ENCODE results near the gene GGTLC2. TPM values are rescaled to one million over a fixed set of nuclear protein-coding genes. Genes with fewer than 3 reads are reported as not detected.
"Not testable (repeated sequence)": the region's sequence is repeated elsewhere in the genome, so short reads cannot be mapped to it uniquely, and the experiment has no call there.

Gene GGTLC2
- total RNA-seq, 1 donor from 2014 or later = not detected

DNA sequence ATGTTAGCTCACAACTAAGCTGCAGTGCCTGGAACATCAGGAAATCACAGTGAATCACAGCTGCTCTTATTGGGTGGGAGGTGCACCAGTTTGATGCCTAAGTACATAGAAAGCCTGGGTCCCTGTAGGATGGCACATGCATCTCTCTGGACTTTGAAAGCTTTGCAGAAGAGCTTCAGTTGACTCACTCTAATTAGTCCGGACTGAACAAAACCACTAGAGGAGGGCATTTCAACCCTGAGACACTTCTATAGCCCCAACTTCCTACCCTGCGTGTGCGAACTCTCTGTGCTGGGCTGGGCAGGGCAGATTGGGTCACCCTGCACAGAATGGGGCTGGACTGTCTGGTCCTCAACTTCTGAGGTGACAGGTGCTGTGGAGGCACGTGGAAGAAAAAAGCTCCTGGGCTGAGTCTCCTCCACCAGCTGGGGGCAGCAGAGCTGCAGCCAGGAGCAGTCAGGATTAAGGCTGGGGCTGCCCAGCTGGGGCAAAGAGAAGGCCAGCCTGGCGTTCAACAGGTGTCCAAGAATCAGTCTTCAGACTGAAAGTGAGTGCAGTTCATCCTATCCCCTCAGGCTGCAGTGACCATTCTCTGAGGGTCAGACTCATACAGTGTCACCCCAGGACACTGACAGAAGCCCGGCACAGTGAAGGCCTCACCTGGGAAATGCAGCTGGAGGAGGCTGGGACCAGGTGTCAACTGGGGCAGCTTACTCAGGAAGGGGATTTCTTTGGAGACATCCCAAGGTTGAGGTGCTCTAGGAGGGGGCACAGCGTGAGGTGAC, 22.1 kb downstream of the GGTLC2 start:
- no peak for DNase-seq (ENCODE audit: low spot score in 2 of 2)
- FAIRE-seq = no peak

DNA sequence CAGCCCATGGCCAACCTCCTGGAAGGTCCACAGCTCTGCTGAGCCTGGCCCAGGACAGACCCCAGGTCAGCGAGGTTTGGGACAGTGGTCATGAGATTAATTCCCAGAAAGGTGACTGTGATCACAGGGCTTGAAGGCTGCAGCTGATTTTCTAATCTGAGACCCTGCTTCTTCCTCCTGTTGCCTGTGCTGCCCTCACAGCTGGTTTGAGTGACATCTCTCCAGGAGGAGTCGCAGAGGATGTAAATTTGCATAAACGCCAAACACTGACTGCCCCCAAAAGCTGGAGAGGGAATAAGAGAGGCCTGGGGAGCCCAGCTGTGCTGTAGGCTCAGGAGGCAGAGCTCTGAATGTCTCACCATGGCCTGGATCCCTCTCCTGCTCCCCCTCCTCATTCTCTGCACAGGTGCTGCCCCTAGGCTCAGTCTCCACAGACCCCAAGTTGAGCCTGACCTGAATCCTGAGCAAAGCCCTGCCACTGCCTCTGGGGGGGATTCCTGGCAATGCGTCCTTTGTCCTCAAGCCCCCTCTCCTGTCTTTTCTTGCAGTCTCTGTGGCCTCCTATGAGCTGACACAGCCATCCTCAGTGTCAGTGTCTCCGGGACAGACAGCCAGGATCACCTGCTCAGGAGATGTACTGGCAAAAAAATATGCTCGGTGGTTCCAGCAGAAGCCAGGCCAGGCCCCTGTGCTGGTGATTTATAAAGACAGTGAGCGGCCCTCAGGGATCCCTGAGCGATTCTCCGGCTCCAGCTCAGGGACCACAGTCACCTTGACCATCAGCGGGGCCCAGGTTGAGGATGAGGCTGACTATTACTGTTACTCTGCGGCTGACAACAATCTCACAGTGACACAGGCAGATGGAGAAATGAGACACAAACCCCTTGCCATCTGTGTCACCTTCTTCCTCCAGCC, 23.8 kb downstream of the GGTLC2 start:
- DNase-seq (ENCODE audit: low spot score in 2 of 2) (no peak), FAIRE-seq (no peak)

DNA sequence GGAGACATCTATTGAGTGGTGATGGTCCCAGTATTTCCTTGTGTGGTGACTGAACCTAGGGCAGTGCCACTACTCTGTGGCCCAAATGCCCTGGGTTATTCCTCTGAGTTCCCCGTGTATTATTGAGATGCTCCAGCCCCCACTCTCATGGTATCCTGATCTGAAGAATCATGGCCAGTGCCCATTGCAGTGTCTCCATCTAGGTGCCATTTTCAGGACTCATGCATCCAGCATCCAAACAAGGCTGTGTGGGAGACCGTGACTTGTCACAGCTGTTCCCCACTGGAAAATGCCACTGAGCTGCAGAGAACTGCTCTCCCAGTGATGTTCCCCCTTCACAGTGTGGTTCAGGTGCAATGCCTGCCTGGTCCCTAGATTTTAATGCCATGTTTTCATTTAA, 24.7 kb downstream of the GGTLC2 start:
- FAIRE-seq (no peak), DNase-seq (ENCODE audit: low spot score in 2 of 2) (no peak)

DNA sequence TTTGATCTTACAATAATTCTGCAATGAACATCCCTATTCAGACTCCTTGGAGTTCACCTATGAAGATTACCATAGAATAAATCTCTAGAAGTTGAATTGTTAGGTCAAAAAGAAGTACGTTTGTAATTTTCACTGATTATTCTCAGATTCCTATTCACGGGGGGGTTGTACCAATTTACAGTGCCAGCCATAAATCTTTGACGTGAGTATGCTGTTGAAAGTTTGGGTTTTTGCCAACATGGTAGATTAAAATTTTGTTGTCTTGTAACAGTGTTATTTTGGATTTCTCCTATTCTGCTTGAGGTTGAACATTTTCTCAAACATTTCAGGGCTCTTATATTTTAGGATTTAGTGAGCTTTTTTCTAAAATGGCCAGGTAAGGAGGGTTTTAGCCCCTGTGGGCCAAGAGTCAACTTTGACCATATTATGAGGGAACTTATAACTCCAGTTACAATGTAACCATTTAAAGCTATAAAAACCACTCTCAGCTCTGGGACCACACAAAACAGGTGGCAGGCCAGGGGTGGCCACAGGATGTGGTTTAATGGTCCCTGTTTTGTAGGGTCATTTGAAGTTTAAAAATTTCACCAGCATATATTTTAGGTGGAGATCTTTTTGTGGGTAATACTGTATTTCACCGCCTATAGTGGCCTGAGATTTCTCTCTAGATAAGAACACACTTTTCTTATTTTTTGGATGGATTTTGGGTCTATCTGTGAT, 25.8 kb downstream of the GGTLC2 start:
- no peak for FAIRE-seq
- DNase-seq (ENCODE audit: low spot score in 2 of 2) = no peak

DNA sequence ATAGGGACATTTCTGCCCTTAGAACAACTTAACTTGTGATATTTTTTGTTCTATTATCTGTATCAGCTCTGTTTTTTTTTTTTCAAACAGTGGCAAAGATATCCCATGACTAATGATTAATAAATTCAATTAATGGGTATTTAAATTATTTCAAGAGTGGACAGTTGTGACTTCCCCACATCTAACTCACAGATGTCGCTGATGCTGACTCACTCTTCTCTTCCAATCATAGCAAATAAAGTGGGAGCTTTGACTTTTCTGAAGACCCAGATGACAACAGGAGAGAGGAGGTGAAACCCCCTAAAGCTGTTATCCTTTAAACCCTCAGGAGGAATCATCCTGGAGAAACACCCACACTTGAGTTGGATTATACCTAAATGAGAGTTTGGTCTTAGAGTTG, 27.1 kb downstream of the GGTLC2 start:
- DNase-seq (ENCODE audit: low spot score in 2 of 2) (no peak), FAIRE-seq (no peak)

DNA sequence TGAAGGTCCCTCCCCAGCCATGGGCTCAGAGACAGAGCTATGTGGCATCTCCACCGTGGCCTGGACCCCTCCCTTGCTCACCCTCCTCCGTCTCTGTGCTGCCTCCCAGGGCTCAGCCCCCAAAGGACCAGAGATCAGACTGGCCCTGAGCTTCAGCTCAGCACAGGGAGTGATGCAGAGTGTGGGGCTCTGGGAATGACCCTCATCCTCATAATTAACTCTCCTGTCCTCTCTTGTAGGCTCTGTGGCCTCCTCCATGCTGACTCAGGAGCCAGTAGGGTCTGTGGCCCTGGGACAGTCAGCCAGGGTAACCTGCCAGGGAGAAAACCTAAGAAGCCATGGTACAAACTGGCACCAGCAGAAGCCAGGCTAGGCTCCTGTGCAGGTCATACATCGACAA, 28.7 kb downstream of the GGTLC2 start:
- FAIRE-seq = no peak
- no peak for DNase-seq (ENCODE audit: low spot score in 2 of 2)

DNA sequence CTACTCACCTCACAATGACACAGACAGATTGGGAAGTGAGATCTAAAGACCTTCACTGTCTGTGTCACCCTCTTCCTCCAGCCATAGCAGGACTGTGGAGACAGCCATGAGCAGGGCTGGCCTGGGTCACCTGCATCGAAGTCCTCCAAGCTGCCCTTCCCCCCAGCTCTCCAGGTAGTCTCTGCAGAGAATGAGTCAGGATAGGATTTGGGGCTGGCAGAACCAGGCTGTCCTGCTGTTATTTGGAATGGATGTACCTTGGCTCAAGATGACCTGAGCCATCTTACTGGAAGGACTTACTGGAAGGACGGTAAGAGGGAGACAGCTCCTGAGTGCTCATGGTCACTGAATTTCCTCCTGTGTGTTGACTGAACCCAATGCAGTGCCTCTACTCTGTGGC, 29.2 kb downstream of the GGTLC2 start:
- FAIRE-seq (no peak), DNase-seq (ENCODE audit: low spot score in 2 of 2) (no peak)

DNA sequence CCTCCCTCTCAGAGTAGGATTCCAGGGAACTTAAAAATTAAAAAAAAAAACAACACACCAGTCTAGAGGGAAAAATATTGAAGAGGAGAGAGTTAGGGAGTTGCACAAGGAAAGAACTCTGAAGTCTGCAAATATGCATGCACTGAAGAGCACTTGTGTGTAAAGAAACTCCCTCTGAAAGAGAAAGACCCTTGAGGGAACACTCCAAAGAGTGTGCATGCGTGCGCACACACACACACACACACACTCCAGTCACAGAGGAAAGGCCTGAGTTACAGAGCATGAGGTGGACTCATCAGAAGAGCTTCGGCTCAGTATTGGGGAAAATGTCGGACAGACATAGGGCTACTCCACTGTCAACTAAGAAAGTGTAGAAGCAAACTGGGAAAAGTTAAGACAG, 30.1 kb downstream of the GGTLC2 start:
- no peak for DNase-seq (ENCODE audit: low spot score in 2 of 2)
- FAIRE-seq = no peak

DNA sequence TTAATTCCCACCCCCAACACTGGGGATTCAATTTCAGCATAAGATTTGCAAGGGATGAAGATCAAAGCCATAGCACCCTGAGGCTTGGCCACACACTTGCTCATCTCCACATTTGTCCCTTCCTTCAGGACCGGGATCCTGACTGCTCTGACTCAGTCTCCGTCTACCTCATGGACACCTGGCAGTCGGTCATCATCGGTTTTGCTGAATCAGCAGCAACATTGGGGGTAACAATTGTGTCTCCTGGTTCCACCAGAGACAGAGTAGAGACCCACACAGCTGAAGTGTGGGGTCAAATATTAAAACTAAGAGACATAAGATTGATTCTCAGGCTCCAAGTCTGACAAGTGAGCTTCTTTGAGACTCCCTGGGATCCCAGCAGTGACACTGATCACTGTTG, 34.6 kb downstream of the GGTLC2 start:
- FAIRE-seq = no peak

DNA sequence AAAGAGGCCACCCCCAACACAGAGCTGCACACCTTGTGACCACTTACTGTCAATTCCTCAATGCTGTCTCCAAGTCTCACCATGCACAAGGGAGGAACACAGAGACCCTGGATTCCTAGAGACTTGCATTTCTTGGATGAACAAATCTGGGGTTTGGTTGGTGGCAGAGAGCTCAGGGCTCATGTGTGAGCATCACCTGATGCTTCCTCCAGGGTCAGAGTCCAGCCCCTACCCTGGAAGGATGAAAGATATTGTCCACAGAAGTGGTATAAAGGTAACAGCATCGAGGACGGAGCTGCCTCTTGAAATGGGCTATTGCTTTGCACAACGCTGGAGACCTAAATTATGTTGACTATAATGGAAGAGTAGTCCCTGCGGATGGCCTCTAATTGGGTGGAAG, 36.0 kb downstream of the GGTLC2 start:
- no peak for FAIRE-seq

More for the DNA sequence above, 34.6 kb downstream of the GGTLC2 start:
- no peak for DNase-seq (ENCODE audit: low spot score in 2 of 2)

DNA sequence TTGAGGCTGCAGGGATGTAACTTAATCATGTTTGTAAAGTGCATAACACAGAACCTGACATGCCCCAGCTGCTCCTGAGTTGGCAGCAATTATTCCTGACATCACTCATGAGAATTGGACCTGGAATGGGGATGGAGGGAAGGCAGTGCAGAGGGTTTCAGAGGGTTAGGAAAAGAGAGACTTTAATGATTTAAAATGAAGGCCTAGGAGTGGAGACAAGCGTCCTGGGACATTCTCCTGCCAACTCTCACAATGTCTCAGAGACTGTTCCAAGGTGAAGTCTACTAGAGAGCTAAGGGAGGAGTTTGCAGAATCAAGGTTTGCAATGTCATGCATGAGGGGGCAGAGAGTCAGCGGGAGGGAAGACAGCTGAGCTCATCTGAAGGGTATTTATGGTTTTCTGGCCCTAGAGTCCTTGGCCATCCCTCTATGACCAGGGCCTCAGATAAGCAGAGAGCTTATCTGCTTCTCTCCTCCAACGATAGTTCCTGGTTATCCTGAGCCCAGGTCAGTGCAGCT, 36.9 kb downstream of the GGTLC2 start:
- DNase-seq (ENCODE audit: low spot score in 2 of 2) = no peak
- FAIRE-seq = no peak

More for the DNA sequence above, 36.0 kb downstream of the GGTLC2 start:
- DNase-seq (ENCODE audit: low spot score in 2 of 2) = no peak

DNA sequence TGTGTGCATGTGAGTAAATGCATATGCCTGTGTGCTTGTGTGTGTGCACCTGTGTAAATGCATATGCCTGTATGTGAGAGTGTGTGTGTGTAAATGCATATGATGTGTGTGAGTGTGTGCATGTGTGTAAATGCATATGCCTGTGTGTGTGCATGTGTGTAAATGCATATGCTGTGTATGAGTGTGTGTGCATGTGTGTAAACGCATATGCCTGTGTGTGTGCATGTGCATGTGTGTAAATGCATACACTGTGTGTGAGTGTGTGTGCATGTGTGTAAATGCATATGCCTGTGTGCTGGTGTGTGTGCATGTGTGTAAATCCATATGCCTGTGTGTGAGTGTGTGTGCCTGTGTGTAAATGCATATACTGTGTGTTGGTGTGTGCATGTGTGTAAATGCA, 37.8 kb downstream of the GGTLC2 start:
- DNase-seq (ENCODE audit: low spot score in 2 of 2) = no peak
- FAIRE-seq = no peak

DNA sequence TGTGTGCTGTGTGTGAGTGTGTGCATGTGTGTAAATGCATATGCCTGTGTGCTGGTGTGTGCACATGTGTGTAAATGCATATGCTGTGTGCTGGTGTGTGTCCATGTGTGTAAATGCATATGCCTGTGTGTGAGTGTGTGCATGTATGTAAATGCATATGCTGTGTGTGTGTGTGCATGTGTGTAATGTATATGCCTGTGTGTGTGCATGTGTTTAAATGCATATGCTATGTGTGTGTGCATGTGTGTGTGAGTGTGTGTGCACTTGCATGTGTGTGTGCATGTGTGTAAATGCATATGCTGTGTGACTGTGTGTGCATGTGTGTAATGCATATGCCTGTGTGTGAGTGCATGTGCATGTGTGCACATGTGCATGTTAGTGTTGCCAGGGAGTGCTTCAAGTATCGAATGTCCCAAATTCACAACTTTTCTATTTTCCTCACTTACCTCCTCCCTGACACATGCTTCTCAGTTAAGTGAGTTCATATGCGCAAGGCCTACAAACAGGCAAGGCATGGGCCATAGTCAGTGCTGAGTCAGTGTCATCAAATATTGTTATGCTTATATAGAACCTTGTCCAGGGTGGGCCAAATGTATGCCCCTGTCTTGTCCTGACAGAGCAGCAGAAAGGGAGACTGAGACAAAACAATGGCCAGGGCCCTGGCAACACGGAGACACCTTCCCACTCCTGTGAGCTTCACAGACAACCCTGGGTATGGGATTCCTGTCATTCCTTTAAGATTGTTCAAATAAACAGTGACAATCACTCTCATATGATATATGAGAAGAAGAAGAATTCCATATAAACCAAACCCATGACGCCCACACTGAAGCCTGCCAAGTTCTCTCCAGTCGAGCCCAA, 38.6 kb downstream of the GGTLC2 start:
- no peak for FAIRE-seq
- no peak for DNase-seq (ENCODE audit: low spot score in 2 of 2)

DNA sequence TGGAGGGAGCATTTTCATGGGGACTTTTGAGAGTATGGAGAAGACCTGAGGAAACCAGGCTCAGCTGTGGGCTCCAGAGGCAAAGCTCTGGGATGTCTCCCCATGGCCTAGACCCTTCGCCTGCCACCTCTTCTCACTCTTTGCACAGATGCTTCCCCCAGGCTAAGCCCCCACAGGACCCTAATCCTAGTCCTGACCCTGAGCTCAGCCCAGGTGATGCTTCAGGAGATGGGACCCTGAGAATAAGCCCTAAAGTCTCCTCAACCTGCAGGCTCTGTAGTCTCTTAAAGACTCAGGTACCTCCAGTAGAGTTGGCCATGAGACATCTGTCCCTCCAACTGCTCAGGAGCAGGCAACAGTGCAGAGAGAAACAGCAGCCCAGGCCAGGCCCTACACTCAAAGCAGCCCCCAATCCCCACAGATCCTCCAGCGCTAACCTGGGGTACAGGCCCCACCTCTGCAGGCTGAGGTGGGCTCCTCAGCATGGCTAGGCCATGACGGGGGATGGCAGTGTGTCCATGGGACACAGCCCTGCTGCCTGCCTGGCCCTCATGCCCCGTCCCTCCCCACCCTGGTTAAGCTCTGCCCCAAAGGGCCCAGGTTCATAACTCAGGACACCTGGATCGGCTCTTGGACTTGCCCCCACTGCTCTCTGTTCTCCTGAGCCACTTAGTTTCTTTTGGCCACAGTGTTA, 39.4 kb downstream of the GGTLC2 start:
- FAIRE-seq = no peak
- DNase-seq (ENCODE audit: low spot score in 2 of 2) = no peak

DNA sequence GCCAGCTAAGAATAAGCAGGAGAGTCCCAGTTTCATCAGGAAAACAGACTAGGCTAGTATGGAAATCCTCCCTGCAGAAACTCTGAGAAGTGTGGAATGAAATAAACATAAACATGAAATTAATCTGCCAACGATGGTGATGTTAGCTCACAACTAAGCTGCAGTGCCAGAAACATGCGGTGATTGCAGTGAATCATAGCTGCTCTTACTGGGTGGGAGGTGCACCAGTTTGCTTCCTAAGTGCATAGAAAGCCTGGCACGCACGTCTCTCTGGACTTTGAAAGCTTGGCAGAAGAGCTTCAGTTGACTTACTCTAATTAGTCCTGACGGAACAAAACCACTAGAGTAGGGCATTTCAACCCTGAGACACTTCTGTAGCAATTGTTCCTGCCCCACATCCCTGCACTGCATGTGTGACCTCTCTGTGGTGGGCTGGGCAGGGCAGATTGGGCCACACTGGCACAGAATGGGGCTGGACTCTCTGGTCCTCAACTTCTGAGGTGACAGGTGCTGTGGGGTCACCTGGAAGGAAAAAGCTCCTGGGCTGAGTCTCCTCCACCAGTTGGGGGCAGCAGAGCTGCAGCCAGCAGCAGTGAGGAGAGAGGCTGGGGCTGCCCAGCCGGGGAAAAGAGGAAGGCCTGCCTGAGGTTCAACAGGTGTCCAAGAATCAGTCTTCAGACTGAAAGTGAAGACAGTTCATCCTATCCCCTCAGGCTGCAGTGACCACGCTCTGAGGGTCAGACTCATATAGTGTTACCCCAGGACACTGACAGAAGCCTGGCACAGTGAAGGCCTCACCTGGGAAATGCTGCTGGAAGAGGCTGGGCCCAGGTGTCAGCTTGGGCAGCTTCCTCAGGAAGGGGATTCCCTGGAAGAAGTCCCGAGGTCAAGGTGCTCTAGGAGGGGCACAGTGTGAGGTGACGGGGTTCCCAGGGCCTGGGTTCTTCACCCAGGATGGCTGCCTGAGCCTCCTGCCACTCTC, 40.5 kb downstream of the GGTLC2 start:
- no peak for DNase-seq (ENCODE audit: low spot score in 2 of 2)
- FAIRE-seq = no peak

DNA sequence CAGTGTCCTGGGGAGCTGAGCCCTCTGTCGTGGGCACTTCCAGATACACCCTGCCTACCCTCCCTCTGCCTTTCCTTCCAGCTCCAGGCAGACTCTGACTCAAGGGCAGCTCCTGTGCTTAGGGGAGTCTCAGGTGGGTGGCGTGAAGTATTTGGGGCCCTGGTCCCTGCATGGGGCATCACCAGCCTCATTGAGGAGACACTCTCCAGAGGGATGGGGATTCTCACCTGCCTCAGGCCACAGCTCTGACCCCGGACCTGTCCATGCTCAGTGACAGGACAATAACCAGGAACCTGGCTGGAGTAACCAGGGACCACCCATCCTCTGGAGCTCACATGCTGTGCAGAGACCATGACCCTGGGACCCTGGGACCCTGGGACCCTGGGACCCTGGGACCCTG, 41.2 kb downstream of the GGTLC2 start:
- FAIRE-seq (no peak), DNase-seq (ENCODE audit: low spot score in 2 of 2) (no peak)

DNA sequence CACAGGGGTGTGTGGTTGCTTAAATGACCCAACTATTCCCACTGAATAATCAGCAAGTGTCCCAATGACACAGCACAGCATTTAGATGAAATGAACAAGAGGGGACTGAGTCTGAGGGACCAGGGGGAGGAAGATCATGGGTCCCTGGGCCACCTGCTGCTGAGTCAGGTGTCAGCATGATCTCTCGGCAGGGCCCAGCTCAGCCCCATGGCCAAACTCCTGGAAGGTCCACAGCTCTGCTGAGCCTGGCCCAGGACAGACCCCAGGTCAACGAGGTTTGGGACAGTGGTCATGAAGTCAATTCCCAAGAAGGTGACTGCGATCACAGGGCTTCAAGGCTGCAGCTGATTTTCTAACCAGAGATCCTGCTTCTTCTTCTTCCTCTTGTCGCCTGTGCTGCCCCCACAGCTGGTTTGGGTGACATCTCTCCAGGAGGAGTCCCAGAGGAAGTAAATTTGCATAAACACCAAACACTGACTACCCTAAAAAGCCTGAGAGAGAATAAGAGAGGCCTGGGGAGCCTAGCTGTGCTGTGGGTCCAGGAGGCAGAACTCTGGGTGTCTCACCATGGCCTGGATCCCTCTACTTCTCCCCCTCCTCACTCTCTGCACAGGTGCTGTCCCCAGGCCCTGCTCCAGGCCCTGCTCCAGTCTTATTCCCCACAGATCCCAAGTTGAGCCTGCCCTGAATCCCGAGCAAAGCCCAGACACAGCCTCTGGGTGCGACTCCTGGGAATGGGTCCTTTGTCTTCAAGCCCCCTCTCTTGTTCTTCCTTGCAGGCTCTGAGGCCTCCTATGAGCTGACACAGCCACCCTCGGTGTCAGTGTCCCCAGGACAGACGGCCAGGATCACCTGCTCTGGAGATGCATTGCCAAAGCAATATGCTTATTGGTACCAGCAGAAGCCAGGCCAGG, 42.0 kb downstream of the GGTLC2 start:
- not testable (repeated sequence) for FAIRE-seq

More for the DNA sequence above, 42.0 kb downstream of the GGTLC2 start:
- DNase-seq (ENCODE audit: low spot score in 2 of 2) = not testable (repeated sequence)

Data from frontal cortex (tissue), 4 donors.